Loucy (cell line): Measurements from ENCODE around the gene MMP21.

Experiments
- H2AFZ ChIP-seq: fragments of 200-600 bp; sonication (generic); 2 replicates; pipeline ENCODE4 v1.6.0; 2016; ENCODE audit warnings: antibody characterized with exemption, mild to moderate bottlenecking, low read length, moderate library complexity
- H3F3A ChIP-seq: fragments of 200-600 bp; 2 replicates; pipeline ENCODE4 v1.6.0; 2016; ENCODE audit warnings: antibody characterized with exemption, low read depth, mild to moderate bottlenecking
- H3K27me3 ChIP-seq: fragments of 200-600 bp; sonication (generic); 2 replicates; pipeline ENCODE4 v1.6.1; 2014; ENCODE audit warnings: low read length, mild to moderate bottlenecking; ENCODE audit not compliant: insufficient read depth, poor library complexity, severe bottlenecking
- H3K36me3 ChIP-seq: fragments of 200-600 bp; sonication (generic); 2 replicates; pipeline ENCODE4 v1.6.1; 2016; ENCODE audit warnings: low read length; ENCODE audit not compliant: insufficient read depth
- H3K4me1 ChIP-seq: fragments of 200-600 bp; sonication (generic); 2 replicates; pipeline ENCODE4 v1.5.1; 2014; ENCODE audit warnings: low read length, mild to moderate bottlenecking; ENCODE audit not compliant: insufficient read depth, poor library complexity, severe bottlenecking
- H3K4me2 ChIP-seq: fragments of 200-600 bp; sonication (generic); 2 replicates; pipeline ENCODE4 v1.6.0; 2014; ENCODE audit warnings: antibody characterized with exemption, low read length, low read depth, mild to moderate bottlenecking; ENCODE audit not compliant: poor library complexity, severe bottlenecking
- H3K4me3 ChIP-seq: fragments of 200-600 bp; sonication (generic); 2 replicates; pipeline ENCODE4 v1.5.1; 2014; ENCODE audit warnings: low read length, mild to moderate bottlenecking, mixed read lengths; ENCODE audit not compliant: poor library complexity, severe bottlenecking
- H3K79me2 ChIP-seq: fragments of 200-600 bp; sonication (generic); 2 replicates; pipeline ENCODE4 v1.6.1; 2014; ENCODE audit warnings: low read length; ENCODE audit not compliant: insufficient read depth
- H3K9ac ChIP-seq: fragments of 200-600 bp; sonication (generic); 2 replicates; pipeline ENCODE4 v1.6.0; 2014; ENCODE audit warnings: mild to moderate bottlenecking, low read depth, low read length, moderate library complexity; ENCODE audit not compliant: poor library complexity, severe bottlenecking
- H3K9me2 ChIP-seq: fragments of 200-600 bp; sonication (generic); replicated peaks from 2 replicates; pipeline ENCODE4 v1.6.1; 2016; ENCODE audit warnings: low read depth, low read length, mixed read lengths
- H3K9me3 ChIP-seq: fragments of 200-600 bp; sonication (generic); 2 replicates; pipeline ENCODE4 v1.6.1; 2014; ENCODE audit warnings: mild to moderate bottlenecking, antibody characterized with exemption, low read length, low read depth; ENCODE audit not compliant: insufficient read depth
- H4K20me1 ChIP-seq: fragments of 200-600 bp; sonication (generic); 2 replicates; pipeline ENCODE4 v1.6.0; 2014; ENCODE audit warnings: antibody characterized with exemption, low read length, mild to moderate bottlenecking; ENCODE audit not compliant: insufficient read depth, poor library complexity, severe bottlenecking
- CTCF ChIP-seq: fragments of 200-600 bp; sonication (generic); conservative IDR thresholded peaks from 2 replicates; pipeline ENCODE4 v1.5.1; 2014; ENCODE audit warnings: mild to moderate bottlenecking, antibody characterized with exemption, low read length
- EZH2phosphoT487 ChIP-seq: fragments of 200-600 bp; IDR thresholded peaks from 2 replicates; pipeline ENCODE4 v1.6.1; 2018; ENCODE audit warnings: antibody characterized with exemption, mild to moderate bottlenecking, moderate library complexity, borderline replicate concordance

The MMP21 gene

GRCh38 chr10:125756853-125757487 is 18.7 kb downstream of the MMP21 start:
- Histone ChIP-seq H2AFZ (no peak overlapping the region), H3K36me3 (peaks cover 76% of the 10 kb centered on the region; the same call in 1 of the 2 replicates), H3K9me2 (no peaks in the 10 kb centered on the region), H3K79me2 (no peaks in the 10 kb centered on the region), H3K4me2 (no peak overlapping the region), H3F3A (no peaks in the 10 kb centered on the region), H4K20me1 (no peaks in the 10 kb centered on the region), H3K9ac (no peak overlapping the region), H3K27me3 (no peaks in the 10 kb centered on the region), H3K4me1 (no peaks in the 10 kb centered on the region), H3K9me3 (no peaks in the 10 kb centered on the region), H3K4me3 (no peak overlapping the region)
- TF ChIP-seq EZH2phosphoT487 (no peak), CTCF (no peak)

- Histone ChIP-seq H2AFZ (no peak overlapping the region), H3K4me2 (no peak overlapping the region), H3F3A (no peaks in the 10 kb centered on the region), H3K4me1 (no peaks in the 10 kb centered on the region), H3K4me3 (no peak overlapping the region), H4K20me1 (no peaks in the 10 kb centered on the region), H3K9me3 (no peaks in the 10 kb centered on the region), H3K9ac (no peak overlapping the region), H3K36me3 (peaks cover 74% of the 10 kb centered on the region; the same call in 1 of the 2 replicates), H3K9me2 (no peaks in the 10 kb centered on the region), H3K79me2 (no peaks in the 10 kb centered on the region), H3K27me3 (no peaks in the 10 kb centered on the region)
- TF ChIP-seq CTCF (no peak), EZH2phosphoT487 (no peak)
These were observed 19.4 kb downstream of the MMP21 start for GRCh38 chr10:125756196-125756595.

GRCh38 chr10:125747417-125747816 is 28.2 kb downstream of the MMP21 start:
- Histone ChIP-seq H3F3A (no peaks in the 10 kb centered on the region), H3K36me3 (peaks cover 74% of the 10 kb centered on the region; the same call in 1 of the 2 replicates), H2AFZ (no peak overlapping the region), H3K4me2 (no peak overlapping the region), H3K79me2 (no peaks in the 10 kb centered on the region), H3K4me1 (no peaks in the 10 kb centered on the region), H3K27me3 (no peaks in the 10 kb centered on the region), H3K4me3 (no peak overlapping the region), H3K9me3 (no peaks in the 10 kb centered on the region), H3K9ac (no peak overlapping the region), H3K9me2 (no peaks in the 10 kb centered on the region), H4K20me1 (no peaks in the 10 kb centered on the region)
- TF ChIP-seq EZH2phosphoT487 (no peak), CTCF (no peak)
